ENCODE data around the gene TCF4. TPM values are rescaled to one million over a fixed set of nuclear protein-coding genes. Genes with fewer than 3 reads are reported as not detected.

The TCF4 gene
- total and polyA plus RNA-seq, 2 donors (not counting 3 experiments of a cell fraction or from before 2014, with no cell fraction given), result 183 to 390 TPM

GRCh38 chr18:55405475-55405874 lies 182.5 kb downstream of the TCF4 start:
- intact Hi-C loops (cut with micrococcal nuclease), result loop anchor here (10.0 kb wide), 1 partner anchor 889 kb away; no protein-coding TSS in a partner anchor
- H3K27me3 ChIP-seq (ENCODE audit: control insufficient read depth in 2 of 2, insufficient read depth in 2 of 2, low read length in 2 of 2), result no peaks in the 10 kb centered on the region
- H3K9ac ChIP-seq (replicated peaks; ENCODE audit: extremely low read depth, insufficient read depth, low read length), result peak overlapping the region; percentile 46
- H4K20me1 ChIP-seq (replicated peaks; ENCODE audit: control insufficient read depth, extremely low read depth, insufficient read depth, low read length), result no peaks in the 10 kb centered on the region
- TF ChIP-seq POLR2AphosphoS5 (IDR thresholded peaks at IDR 0.05; ENCODE audit: insufficient read depth, low read depth, low read length) (no peak), FOS (IDR thresholded peaks at IDR 0.05; ENCODE audit: borderline replicate concordance, insufficient read depth, low read length) (no peak), MAX (IDR thresholded peaks at IDR 0.05; ENCODE audit: insufficient read depth, insufficient read length) (no peak), GATA2 (IDR thresholded peaks at IDR 0.05; ENCODE audit: insufficient read depth, insufficient read length, low read depth, low read length) (no peak), JUN (IDR thresholded peaks at IDR 0.05; ENCODE audit: borderline replicate concordance, insufficient read depth, insufficient read length, low read depth) (no peak), POLR2A (IDR thresholded peaks at IDR 0.05; ENCODE audit: low read depth, low read length) (no peak), MYC (IDR thresholded peaks at IDR 0.05; ENCODE audit: low read depth, low read length) (no peak), EZH2 (IDR thresholded peaks at IDR 0.05; ENCODE audit: borderline replicate concordance, low read depth, low read length, severe bottlenecking) (no peak)
- peak overlapping the region; percentile 73 for H3K27ac ChIP-seq (ENCODE audit: insufficient read depth, low read depth, low read length)
- H3K36me3 ChIP-seq (ENCODE audit: control insufficient read depth in 2 of 2, extremely low read depth in 1 of 2, insufficient read depth in 2 of 2, low read length in 2 of 2), result peaks cover 0 to 1% of the 10 kb centered on the region in 2 experiments
- peaks cover 48% of the 10 kb centered on the region for H3K4me1 ChIP-seq (ENCODE audit: control insufficient read depth, extremely low read depth, insufficient read depth, low read length)
- peak overlapping the region; percentile 54 for H3K4me2 ChIP-seq (ENCODE audit: insufficient read depth, low read length)
- H3K4me3 ChIP-seq (replicated peaks in 1 of 3; ENCODE audit: insufficient read depth in 1 of 3, low read depth in 1 of 3, low read length in 3 of 3), result no peak overlapping the region
- DNase-seq (ENCODE audit: low read depth, low spot score) (no peak), FAIRE-seq (no peak)
- BruUV-seq (replicated peaks), result no TSS peak
- H3K79me2 ChIP-seq (ENCODE audit: control insufficient read depth, insufficient read depth, low read length), result peaks cover 56% of the 10 kb centered on the region
- H2AFZ ChIP-seq (ENCODE audit: low read depth, low read length), result no peak overlapping the region
- ChIA-PET POLR2A (no interaction called here), CTCF (interaction anchor here (1.2 to 3.3 kb wide), 4 partner anchors 10 to 171 kb away, joined by 3 to 12 read pairs (median 6); no protein-coding TSS in a partner anchor)
- no peaks in the 10 kb centered on the region for H3K9me1 ChIP-seq (replicated peaks; ENCODE audit: control insufficient read depth, extremely low read depth, insufficient read depth, low read length)
- no peaks in the 10 kb centered on the region for H3K9me3 ChIP-seq (replicated peaks; ENCODE audit: control insufficient read depth, insufficient read depth, low read length)
- dilution Hi-C loops (cut with MboI; ENCODE audit: extremely low pct_ligation_motif_present, low sequenced_read_pairs), result no loop called here
